Tibial nerve (tissue), 3 donors: Measurements from ENCODE around the gene LPCAT3.

ENCODE experiments used
- POLR2A ChIP-seq, 2 donors: fragments of 450-650 bp; IDR thresholded peaks; one replicate each; pipeline ENCODE4 v1.6.1; 2017; ENCODE audit warnings: antibody characterized with exemption in 2 of 2, mild to moderate bottlenecking in 2 of 2, moderate library complexity in 2 of 2
- TF ChIP-seq, protein P1 (sequence below), 5 experiments: fragments of 200-600 bp in 3 of 5; fragments of 450-650 bp in 2 of 5; sonication (generic) in 3 of 5; IDR thresholded peaks; one replicate each; pipeline ENCODE4 v1.5.1; 2016 to 2019; ENCODE audit warnings: antibody characterized with exemption in 5 of 5, mild to moderate bottlenecking in 3 of 5, moderate library complexity in 2 of 5

DNA sequence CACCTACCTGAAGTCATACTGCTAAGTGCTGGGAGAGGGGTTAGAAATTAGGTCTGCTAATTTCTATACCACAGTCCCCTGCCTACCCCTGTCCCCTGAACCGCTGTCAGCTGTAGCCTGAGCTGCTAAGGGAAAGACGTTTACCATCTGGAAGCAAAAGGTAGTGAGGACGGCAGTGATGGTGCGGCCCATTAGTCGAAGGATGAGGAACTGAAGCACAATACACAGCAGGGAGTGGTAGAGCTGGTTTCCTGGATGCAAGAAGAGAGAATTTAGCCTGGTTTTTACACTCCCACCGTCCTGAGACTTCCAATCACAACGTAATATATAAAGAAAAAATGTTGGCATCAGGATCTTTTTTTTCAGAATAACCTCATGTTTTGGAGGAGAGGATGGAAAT is 35.7 kb downstream of the LPCAT3 start:
- TF ChIP-seq, protein P1, sequence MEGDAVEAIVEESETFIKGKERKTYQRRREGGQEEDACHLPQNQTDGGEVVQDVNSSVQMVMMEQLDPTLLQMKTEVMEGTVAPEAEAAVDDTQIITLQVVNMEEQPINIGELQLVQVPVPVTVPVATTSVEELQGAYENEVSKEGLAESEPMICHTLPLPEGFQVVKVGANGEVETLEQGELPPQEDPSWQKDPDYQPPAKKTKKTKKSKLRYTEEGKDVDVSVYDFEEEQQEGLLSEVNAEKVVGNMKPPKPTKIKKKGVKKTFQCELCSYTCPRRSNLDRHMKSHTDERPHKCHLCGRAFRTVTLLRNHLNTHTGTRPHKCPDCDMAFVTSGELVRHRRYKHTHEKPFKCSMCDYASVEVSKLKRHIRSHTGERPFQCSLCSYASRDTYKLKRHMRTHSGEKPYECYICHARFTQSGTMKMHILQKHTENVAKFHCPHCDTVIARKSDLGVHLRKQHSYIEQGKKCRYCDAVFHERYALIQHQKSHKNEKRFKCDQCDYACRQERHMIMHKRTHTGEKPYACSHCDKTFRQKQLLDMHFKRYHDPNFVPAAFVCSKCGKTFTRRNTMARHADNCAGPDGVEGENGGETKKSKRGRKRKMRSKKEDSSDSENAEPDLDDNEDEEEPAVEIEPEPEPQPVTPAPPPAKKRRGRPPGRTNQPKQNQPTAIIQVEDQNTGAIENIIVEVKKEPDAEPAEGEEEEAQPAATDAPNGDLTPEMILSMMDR (IDR thresholded peaks at IDR 0.05), result no peak
- TF ChIP-seq POLR2A (IDR thresholded peaks at IDR 0.05), result no peak
